Activated CD4-positive, CD25-positive, alpha-beta regulatory T cell (primary cell): Measurements from ENCODE around the gene IL17RB.

ENCODE experiments used
- DNase-seq, 4 experiments: peaks; one replicate each; lab custom pipeline; 2025; lab: John Stamatoyannopoulos, UW

Gene IL17RB

DNA sequence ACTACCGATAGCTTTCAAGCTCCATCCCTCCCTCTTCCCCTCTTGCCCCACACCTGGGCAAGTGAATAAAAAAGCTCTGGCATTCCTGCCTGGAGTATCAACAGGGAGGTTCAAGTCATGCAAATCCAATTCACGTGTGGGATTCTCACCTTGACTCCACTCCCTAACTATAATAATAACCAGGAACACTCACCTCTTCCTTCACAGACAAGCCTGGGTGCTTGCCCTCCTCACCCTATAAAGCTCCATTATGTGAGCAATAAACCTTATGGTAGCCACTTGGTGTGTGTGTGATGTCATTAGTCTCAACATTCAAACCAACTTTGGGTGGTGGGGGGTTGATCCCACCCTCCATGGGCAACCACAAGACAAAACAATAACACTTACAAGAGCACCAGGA, 16.8 kb upstream of the IL17RB start:
- DNase-seq = no peak

DNA sequence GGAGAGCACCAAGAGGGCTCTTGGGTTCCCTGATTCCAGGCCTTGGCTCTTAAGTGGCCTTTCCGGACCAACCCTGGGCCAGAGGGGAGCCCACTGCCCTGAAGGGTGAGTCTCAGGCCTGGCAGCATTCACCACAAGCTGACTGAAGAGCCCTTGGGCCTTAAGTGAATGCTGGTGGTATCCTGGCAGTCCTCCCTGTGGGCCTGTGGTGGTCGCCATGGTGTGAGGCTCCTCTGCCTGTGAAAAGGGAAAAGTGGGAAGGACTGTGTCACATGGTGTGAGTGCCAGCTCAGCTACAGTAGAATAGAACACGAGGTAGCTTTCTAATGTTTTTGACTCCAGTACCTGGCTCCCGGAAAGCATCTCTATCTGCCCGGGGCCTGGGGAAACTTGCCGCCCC, 15.4 kb upstream of the IL17RB start:
- no peak for DNase-seq

- no peak for DNase-seq
Measured at GRCh38 chr3:53833053-53833645, 13.2 kb upstream of the IL17RB start.

GRCh38 chr3:53833700-53834099, 12.7 kb upstream of the IL17RB start:
- DNase-seq = no peak

GRCh38 chr3:53834429-53835095, 11.8 kb upstream of the IL17RB start:
- DNase-seq = no peak

GRCh38 chr3:53835257-53835656, 11.1 kb upstream of the IL17RB start:
- no peak for DNase-seq

- DNase-seq = no peak
Measured at GRCh38 chr3:53836084-53836872, 10.1 kb upstream of the IL17RB start.

GRCh38 chr3:53837331-53837730, 9.0 kb upstream of the IL17RB start:
- no peak for DNase-seq

- DNase-seq = no peak
Measured at GRCh38 chr3:53841296-53841695, 5.1 kb upstream of the IL17RB start.

GRCh38 chr3:53842436-53843194, 3.8 kb upstream of the IL17RB start:
- no peak for DNase-seq

DNA sequence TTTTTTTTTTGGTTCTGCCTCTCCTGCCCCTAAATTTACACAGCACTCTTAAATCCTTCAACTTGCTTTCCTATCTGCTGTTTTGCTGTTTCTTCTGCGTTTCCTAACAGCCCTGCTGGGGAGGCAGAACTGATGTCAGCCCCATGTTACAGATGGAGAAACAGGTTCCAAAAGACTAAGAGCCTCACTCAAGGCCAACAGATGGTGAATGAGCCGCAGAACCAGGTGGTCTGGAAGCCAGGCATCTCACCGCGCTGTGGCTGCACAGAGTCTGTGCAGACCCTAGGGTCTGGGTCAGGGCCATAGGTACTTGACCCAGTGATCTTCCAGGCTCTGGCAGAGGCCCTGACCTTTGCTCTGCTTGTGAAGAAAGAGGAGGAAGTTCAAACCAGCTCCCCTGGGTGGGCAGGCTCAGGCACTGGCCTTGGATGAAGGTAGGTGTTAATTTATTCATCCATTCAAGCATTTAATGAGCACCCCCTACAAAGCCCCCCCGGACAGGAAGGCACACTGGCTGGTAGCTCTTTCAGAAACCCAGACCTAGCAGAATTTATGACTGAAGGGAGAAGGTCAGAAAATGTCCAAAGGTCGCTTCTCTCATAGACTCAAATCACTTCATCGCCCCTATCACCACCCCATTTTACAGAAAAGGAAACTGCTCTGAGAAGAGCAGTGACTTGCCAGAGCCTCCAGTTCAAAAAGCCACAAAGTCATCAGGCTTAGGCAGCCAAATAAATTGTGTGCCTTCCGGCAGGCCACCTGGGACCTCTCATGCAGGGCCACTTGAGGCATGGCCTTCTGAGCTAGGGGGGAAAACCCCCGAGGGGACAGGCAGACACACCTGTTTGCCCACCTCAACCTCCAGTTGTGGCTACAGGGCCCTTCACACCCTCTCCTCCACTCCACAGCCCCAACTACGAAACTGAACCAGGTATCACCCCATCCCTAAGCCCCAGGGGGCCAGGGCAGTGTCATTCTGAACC, 2.9 kb upstream of the IL17RB start:
- no peak for DNase-seq

- no peak for DNase-seq
Measured at GRCh38 chr3:53844262-53845102, 1.9 kb upstream of the IL17RB start.

GRCh38 chr3:53845103-53845880, 1.1 kb upstream of the IL17RB start:
- no peak for DNase-seq

- DNase-seq = no peak
Measured at GRCh38 chr3:53845881-53846133, 561 bp upstream of the IL17RB start.

- DNase-seq = no peak
Measured at GRCh38 chr3:53846851-53847155, 435 bp downstream of the IL17RB start.

DNA sequence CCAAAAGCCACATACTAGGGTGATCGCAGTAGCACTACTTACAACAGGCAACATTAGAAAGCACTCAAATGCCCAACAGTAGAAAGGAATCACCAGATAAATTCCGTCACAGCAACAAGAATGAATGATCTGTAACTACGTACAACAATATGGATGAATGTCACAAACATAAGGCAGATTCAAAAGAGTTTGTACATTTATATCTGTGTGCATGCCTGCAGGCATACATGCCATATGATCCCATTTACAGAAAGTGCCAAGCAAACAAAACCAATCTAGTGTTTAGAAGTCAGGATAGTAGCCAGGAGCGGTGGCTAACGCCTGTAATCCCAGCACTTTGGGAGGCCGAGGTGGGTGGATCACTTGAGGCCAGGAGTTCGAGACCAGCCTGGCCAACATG, 3.5 kb downstream of the IL17RB start:
- DNase-seq = no peak

- DNase-seq = no peak
Measured at GRCh38 chr3:53850895-53851294, 4.5 kb downstream of the IL17RB start.

- DNase-seq = no peak
Measured at GRCh38 chr3:53856964-53857363, 10.6 kb downstream of the IL17RB start.

DNA sequence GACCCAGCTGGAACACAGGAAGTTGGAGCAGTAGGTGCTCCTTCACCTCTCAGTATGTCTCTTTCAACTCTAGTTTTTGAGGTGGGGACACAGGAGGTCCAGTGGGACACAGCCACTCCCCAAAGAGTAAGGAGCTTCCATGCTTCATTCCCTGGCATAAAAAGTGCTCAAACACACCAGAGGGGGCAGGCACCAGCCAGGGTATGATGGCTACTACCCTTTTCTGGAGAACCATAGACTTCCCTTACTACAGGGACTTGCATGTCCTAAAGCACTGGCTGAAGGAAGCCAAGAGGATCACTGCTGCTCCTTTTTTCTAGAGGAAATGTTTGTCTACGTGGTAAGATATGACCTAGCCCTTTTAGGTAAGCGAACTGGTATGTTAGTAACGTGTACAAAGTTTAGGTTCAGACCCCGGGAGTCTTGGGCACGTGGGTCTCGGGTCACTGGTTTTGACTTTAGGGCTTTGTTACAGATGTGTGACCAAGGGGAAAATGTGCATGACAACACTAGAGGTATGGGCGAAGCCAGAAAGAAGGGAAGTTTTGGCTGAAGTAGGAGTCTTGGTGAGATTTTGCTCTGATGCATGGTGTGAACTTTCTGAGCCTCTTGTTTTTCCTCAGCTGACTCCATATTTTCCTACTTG, 11.9 kb downstream of the IL17RB start:
- no peak for DNase-seq

DNA sequence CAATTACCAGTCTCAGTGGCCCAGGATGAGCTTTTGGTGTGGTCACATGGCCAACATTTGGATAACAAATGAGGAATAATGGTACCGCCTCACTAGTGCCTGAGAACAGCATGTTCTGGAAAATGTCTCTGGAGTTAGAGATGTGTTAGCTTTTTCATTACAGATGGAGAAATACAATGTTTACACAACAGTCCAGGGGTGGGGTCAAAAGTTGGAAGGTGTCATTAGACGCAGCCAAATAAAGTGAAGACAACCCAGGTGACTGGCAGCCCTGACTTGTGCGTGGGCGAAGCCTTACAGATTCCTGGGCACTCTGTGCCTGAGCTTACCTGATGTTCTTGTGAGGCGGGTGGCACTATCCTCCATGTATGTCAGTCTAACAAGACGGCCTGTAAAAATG, 12.8 kb downstream of the IL17RB start:
- DNase-seq = no peak
